Measurements from ENCODE around the gene PLA2G4D.

Gene PLA2G4D

DNA sequence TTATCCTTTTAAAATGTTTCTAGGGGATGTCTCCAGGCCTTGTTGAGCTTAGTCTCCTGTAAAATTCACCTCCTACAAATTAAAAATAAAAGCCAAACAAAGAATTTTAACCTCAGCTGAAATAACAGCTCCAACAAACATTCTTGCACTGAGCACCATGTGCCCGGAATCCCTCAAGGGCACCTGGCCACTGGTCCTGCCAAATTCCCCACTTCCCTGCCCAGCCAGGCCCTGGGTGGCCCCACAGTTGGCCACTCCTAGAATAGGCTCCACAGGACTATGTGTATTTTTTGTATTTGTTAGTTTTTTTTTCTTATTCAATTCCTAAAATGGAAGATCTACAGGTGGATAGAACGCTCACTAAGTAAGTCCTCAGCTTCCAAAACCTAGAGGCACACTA is 40.4 kb downstream of the PLA2G4D start:
- no peaks in the 10 kb centered on the region for H3K9me3 Mint-ChIP-seq
- peaks cover 8% of the 10 kb centered on the region for H3K4me1 Mint-ChIP-seq
- ATAC-seq (ENCODE audit: low read depth) (no peak), DNase-seq (ENCODE audit: low spot score in 2 of 2) (no peak)
- no peak overlapping the region for H3K4me3 Mint-ChIP-seq
- peaks cover 15% of the 10 kb centered on the region for H3K27me3 Mint-ChIP-seq
- no peak overlapping the region for H3K27ac Mint-ChIP-seq
- no peaks in the 10 kb centered on the region for H3K36me3 Mint-ChIP-seq

DNA sequence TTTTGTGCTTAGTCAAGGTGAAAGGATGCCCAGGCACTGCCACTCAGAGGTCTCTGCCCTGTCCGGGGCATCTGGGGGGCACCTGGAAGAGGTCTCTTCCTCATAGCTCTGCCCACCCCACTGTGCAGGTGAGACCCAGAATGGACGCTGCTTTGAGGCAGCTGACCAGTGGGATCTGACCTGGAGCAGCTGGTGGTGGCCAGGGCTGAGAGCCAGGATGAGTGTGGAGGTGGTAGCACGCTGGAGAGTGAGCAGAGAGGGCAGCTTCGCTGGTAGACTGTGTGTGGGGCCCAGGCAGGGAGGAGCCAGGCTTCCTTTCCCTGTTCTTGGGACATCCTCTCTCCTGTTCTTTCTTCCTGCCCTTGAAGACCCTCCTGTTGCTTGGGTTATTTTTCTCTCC is 41.4 kb downstream of the PLA2G4D start:
- DNase-seq (ENCODE audit: low spot score in 2 of 2) (no peak), ATAC-seq (ENCODE audit: low read depth) (no peak)
- Mint-ChIP-seq H3K9me3 (no peaks in the 10 kb centered on the region), H3K4me1 (peaks cover 8% of the 10 kb centered on the region), H3K27ac (no peak overlapping the region), H3K4me3 (no peak overlapping the region), H3K27me3 (peaks cover 16% of the 10 kb centered on the region), H3K36me3 (no peaks in the 10 kb centered on the region)

DNA sequence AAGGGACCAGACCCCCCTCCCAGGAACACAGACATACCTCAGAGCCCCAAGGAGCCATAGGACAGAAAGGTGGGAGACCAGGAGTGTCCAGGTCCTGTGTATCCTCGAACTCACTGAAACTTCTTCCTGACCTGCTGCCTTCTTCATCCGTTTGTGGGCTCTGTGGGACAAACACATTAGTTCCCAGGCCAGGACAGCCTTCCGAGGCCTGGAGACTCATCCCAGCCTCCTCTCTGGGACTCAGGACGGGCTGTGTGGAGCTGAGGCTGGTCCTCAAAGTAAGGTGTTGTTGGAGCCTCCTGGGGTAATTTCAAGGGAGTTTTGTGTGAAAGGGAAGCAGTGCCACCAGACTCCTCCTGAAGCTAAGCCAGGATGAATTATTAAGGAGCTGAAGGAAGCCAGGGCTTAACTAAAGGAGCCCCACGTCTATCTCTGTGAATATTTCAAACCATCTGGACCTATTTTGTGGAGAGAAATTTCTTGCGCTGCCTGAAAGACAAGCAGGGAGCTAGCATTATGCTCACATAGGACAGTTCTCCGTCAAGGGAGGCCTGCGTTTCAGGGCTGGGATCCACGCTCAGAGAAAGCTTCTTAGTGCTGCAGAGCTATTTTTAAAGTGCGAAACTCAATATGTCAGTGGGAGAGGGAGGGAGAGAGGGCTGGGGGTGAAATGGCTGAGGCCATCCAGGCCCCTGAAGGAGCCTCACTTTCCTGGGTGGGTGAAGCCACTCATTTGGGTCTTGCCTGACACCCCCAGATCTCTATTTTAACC is 43.7 kb downstream of the PLA2G4D start:
- H3K27me3 Mint-ChIP-seq: peaks cover 8% of the 10 kb centered on the region
- no peak overlapping the region for H3K27ac Mint-ChIP-seq
- no peaks in the 10 kb centered on the region for H3K9me3 Mint-ChIP-seq
- ATAC-seq (ENCODE audit: low read depth) (no peak), DNase-seq (ENCODE audit: low spot score in 2 of 2) (no peak)
- no peaks in the 10 kb centered on the region for H3K4me1 Mint-ChIP-seq
- H3K36me3 Mint-ChIP-seq: no peaks in the 10 kb centered on the region
- H3K4me3 Mint-ChIP-seq: no peak overlapping the region

DNA sequence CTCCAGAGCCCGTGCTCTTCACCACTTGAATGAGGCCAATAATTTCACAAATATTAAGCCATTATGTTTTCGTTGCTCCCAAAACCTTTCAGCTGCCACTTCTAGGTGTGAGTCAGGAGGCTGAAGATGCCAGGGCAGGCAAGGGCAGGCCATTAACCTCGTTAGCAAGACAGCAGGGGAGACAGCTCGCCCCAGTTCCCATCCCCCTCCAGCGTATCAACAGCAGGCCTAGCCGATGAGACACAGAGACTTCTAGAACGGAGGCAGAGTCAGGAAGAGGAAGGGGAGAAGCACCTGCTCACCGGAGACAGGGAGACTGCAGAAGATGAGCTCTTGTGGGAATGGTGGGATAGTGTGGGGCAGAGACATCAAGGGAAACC is 45.6 kb downstream of the PLA2G4D start:
- no peak for DNase-seq (ENCODE audit: low spot score in 2 of 2)
- ATAC-seq (ENCODE audit: low read depth): no peak
- Mint-ChIP-seq H3K4me3 (no peak overlapping the region), H3K4me1 (peaks cover 5% of the 10 kb centered on the region), H3K27me3 (peaks cover 13% of the 10 kb centered on the region), H3K27ac (no peak overlapping the region), H3K36me3 (no peaks in the 10 kb centered on the region), H3K9me3 (no peaks in the 10 kb centered on the region)

DNA sequence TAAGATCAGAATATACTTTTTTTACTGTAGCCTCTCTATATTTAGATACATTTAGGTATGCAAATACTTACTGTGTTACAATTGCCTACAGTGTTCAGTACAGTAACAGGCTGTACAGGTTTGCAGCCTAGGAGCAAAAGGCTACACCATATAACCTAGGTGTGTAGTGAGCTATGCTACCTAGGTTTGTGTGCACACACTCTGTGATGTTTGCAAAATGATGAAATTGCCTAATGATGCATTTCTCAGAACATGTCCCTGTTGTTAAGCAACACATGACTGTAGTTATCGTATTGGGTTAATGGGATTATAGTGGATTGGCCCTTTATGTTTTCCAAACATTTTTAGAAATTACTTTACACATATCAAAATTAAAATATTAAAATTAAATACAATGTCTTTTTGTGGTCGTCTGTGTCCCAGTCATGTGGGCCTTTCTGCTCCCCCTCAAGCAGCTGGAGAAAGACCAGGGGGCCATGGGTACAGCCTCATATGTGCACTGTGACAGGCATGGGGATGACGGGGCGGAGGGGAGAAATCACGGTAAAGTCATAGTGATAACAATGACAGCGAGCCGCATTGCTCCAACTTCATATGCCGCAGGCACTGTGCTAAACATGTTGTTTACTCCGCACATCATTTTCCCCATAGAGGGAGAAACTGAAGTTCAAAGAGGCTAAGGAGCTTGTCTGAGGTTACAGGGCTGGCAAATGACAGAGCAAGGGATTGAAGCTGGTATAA is 46.1 kb downstream of the PLA2G4D start:
- H3K27ac Mint-ChIP-seq: no peak overlapping the region
- peaks cover 5% of the 10 kb centered on the region for H3K4me1 Mint-ChIP-seq
- DNase-seq (ENCODE audit: low spot score in 2 of 2): no peak
- ATAC-seq (ENCODE audit: low read depth): no peak
- H3K4me3 Mint-ChIP-seq: no peak overlapping the region
- peaks cover 13% of the 10 kb centered on the region for H3K27me3 Mint-ChIP-seq
- no peaks in the 10 kb centered on the region for H3K9me3 Mint-ChIP-seq
- no peaks in the 10 kb centered on the region for H3K36me3 Mint-ChIP-seq

DNA sequence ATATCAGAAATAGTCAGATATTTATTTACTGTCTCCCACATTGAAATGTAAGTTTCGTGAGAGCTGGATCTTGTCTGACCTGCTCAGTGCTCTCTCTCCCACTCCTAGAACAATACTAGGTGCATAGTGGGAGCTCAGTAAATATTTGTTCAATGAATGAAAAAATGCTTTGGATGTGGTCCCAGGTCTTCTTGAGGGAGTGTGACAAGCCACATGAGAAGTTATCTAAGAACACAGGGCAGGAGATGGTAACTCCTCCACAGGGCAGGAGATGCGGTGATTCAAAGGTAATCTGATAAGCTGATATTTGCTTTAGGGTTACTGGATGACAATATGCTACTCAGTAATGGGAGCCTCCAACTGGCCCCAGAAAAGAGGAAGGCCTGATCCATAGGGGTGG is 47.8 kb downstream of the PLA2G4D start:
- DNase-seq (ENCODE audit: low spot score in 2 of 2): no peak
- no peak overlapping the region for H3K4me3 Mint-ChIP-seq
- no peaks in the 10 kb centered on the region for H3K9me3 Mint-ChIP-seq
- peaks cover 14% of the 10 kb centered on the region for H3K27me3 Mint-ChIP-seq
- H3K27ac Mint-ChIP-seq: no peak overlapping the region
- ATAC-seq (ENCODE audit: low read depth): no peak
- no peaks in the 10 kb centered on the region for H3K36me3 Mint-ChIP-seq
- peaks cover 5% of the 10 kb centered on the region for H3K4me1 Mint-ChIP-seq

DNA sequence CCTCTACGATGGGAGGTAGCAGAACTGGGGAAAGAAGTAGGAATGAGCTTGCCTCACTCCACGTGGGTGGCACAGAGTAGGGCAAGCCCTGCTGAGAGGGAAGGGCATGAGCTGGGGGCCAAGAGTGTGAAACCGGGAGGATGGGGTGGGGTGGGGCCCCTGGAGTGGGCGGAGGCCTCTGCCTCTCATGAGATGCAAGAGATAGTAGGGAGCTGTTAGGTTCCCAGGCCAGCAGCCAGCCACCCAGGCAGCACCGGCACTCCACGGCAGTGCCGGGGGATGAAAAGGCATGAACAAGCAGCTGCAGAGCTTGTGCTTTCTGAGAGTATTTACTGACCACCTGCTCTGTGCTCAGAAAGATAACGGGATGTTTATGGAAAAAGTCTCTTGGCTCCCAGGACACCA is 49.1 kb downstream of the PLA2G4D start:
- ATAC-seq (ENCODE audit: low read depth) (no peak), DNase-seq (ENCODE audit: low spot score in 2 of 2) (no peak)
- Mint-ChIP-seq H3K4me3 (no peak overlapping the region), H3K36me3 (no peaks in the 10 kb centered on the region), H3K27me3 (peaks cover 13% of the 10 kb centered on the region), H3K27ac (no peak overlapping the region), H3K4me1 (peaks cover 5% of the 10 kb centered on the region), H3K9me3 (no peaks in the 10 kb centered on the region)

DNA sequence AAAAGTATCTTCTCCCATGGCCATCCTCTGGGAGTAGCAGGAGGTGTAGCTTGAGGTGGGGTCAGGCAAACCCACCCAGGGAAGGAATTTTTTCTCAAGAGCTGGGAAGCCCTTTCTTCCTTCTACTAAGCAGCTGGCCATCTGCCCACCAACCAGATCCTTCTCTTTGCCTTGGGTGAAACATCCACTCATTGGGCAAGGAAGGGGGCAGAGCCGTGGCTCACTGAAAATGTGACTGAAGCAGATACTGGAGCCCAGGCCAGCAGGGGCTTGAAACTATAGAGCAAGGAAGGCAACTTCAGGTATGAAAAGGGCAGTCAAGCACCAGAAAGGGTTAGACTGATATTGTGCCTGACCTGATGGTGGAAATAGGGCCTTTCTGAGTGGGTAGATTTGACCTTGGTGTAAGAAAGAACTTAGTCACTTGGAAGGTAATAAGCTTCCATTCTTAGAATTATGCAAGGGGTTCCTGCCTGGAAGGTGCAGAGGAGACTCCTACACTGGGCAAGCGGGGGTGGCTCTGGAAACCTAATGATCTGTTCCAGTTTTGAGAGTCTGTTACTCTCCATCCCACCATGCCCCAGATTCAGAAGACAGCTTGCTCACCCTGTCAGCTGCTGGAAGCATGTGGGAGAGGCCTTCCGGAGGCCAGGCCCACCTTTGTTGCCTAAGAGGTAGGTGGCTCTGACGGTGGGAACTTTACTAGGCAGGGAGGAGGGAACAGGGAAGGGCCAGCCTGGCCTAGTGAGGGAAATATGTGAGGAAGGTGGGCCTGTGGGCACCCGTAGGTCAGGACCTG is 51.6 kb downstream of the PLA2G4D start:
- no peaks in the 10 kb centered on the region for H3K36me3 Mint-ChIP-seq
- H3K4me1 Mint-ChIP-seq: peaks cover 10% of the 10 kb centered on the region
- ATAC-seq (ENCODE audit: low read depth) (no peak), DNase-seq (ENCODE audit: low spot score in 2 of 2) (no peak)
- no peak overlapping the region for H3K4me3 Mint-ChIP-seq
- peaks cover 11% of the 10 kb centered on the region for H3K27me3 Mint-ChIP-seq
- H3K9me3 Mint-ChIP-seq: no peaks in the 10 kb centered on the region
- no peak overlapping the region for H3K27ac Mint-ChIP-seq

DNA sequence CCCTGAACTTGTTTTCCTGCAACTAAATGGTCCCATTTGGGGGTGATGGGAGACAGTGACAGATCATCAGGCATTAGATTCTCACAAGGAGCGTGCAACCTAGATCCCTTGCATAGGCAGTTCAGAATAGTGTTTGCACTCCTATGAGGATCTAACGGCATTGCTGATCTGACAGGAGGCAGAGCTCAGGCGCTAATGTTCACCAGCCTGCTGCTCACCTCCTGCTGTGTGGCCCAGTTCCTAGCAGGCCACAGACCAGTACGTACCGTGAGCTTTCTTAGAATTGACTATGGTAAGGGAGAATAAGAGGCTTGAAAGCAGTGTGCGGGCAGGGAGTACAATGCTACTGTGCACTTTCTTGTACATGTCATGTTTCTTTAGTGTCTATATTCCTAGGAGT is 56.0 kb downstream of the PLA2G4D start:
- DNase-seq (ENCODE audit: low spot score in 2 of 2) (no peak), ATAC-seq (ENCODE audit: low read depth) (no peak)
- H3K27ac Mint-ChIP-seq: no peak overlapping the region
- peaks cover 16% of the 10 kb centered on the region for H3K4me1 Mint-ChIP-seq
- no peak overlapping the region for H3K4me3 Mint-ChIP-seq
- H3K9me3 Mint-ChIP-seq: peaks cover 2% of the 10 kb centered on the region
- H3K36me3 Mint-ChIP-seq: no peaks in the 10 kb centered on the region
- H3K27me3 Mint-ChIP-seq: peaks cover 2% of the 10 kb centered on the region

DNA sequence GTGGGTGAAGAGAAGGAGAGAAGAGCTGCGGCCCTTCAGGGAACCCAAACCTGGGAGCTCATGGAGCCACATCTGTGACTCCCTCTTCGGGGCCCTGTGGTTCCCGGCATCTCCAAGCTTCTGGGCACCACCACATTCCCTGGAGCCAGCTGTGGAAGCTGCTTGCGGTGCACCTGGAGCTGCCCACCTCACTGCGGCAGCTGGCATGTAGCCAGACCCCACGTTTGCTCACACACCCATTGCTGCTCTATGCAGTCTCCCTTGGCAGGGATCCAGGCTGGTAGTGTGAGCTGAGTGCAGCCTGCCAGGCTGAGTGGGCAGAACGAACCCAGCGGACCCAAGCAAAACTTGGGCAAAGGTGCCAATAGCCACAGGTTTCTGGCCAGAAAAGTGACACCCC is 56.7 kb downstream of the PLA2G4D start:
- no peak overlapping the region for H3K4me3 Mint-ChIP-seq
- no peak overlapping the region for H3K27ac Mint-ChIP-seq
- peaks cover 2% of the 10 kb centered on the region for H3K27me3 Mint-ChIP-seq
- ATAC-seq (ENCODE audit: low read depth) (no peak), DNase-seq (ENCODE audit: low spot score in 2 of 2) (no peak)
- peaks cover 2% of the 10 kb centered on the region for H3K9me3 Mint-ChIP-seq
- H3K4me1 Mint-ChIP-seq: peaks cover 20% of the 10 kb centered on the region
- no peaks in the 10 kb centered on the region for H3K36me3 Mint-ChIP-seq

DNA sequence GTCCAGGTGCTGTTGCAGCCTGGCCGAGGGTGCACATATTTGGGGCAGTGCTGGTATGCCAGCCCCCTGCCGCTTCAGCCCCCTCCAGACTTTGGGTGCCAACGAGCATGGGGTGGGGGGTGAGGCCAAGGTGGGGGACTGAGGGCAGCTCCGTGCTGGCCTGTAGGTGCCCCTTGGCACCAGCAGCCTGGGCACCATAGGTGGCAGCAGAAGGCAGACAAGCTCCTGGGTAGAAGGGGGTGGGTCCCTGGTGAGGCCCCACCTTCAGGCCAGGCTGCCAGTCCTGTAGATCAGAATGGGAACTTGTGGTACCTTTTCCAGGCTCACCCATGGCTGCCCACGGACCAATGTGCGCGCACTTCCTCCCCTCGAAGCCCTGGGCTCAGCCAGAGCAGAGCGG is 57.4 kb downstream of the PLA2G4D start:
- ATAC-seq (ENCODE audit: low read depth): no peak
- Mint-ChIP-seq H3K27ac (no peak overlapping the region), H3K4me3 (no peak overlapping the region)

DNA sequence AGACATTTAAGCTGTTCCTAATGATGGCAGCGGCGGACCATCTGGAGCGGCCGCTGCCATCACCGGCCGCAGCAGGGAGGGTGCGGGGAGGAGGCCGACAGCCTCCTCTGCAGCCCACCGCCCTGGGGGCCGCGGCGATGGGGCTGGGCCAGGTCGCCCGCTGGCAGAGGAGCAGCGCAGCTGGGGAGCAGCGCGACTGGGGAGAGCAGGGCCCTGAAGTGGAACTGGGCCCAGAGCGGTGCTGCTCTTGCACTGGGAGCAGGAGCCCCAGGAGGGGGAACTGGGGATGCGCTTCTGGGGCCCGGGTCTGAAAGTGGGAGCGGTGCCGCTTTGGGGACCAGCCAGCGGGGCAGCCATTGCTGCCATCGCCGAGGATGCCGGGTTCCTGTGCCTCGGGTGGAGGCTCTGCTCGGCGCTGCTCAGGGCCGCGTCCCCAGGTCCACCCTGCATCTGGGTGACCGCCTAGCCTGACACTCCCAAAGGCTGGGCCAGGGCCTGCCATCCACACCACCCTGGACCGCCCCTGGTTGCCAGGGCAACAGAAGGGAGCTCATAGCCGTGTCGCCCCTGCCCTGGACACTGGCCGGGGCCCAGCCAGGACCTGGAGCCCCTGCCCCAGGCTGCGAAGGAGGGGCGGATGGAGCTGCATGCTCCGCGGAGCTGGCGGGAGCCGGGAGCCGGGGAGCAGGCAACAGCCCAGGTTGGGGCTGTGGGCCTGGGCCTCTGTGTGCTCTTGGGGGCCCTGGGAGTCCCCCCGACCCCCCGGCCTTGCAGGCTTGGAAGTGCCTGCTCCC is 58.1 kb downstream of the PLA2G4D start:
- DNase-seq (ENCODE audit: low spot score in 2 of 2) (no peak), ATAC-seq (ENCODE audit: low read depth) (no peak)
- Mint-ChIP-seq H3K36me3 (peaks cover 2% of the 10 kb centered on the region), H3K27ac (no peak overlapping the region), H3K9me3 (peaks cover 2% of the 10 kb centered on the region), H3K4me3 (no peak overlapping the region), H3K27me3 (no peaks in the 10 kb centered on the region), H3K4me1 (peaks cover 21% of the 10 kb centered on the region)

More for the DNA sequence above, 57.4 kb downstream of the PLA2G4D start:
- DNase-seq (ENCODE audit: low spot score in 2 of 2): no peak
- Mint-ChIP-seq H3K36me3 (no peaks in the 10 kb centered on the region), H3K9me3 (peaks cover 2% of the 10 kb centered on the region), H3K4me1 (peaks cover 21% of the 10 kb centered on the region), H3K27me3 (peaks cover 2% of the 10 kb centered on the region)

DNA sequence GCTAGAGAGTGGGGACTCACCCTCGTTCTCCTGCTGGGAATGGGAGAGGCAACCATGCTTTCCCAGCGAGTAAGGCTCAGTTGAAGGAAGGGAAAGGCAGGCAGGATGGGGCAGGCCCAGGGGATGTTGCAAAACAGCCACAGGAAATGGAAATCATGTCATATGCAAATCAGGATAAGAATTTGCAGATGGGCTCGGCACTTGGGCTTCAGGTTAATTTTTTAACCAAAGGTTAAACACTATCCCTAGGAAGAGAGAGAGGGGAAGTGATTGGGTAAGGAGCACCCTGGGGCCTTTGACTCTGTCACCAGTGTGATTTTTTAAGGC is 59.0 kb downstream of the PLA2G4D start:
- peaks cover 21% of the 10 kb centered on the region for H3K4me1 Mint-ChIP-seq
- H3K27ac Mint-ChIP-seq: no peak overlapping the region

More for the DNA sequence above, 59.0 kb downstream of the PLA2G4D start:
- no peaks in the 10 kb centered on the region for H3K27me3 Mint-ChIP-seq
- no peak for DNase-seq (ENCODE audit: low spot score in 2 of 2)
- peaks cover 2% of the 10 kb centered on the region for H3K9me3 Mint-ChIP-seq
- peak; percentile 89 for ATAC-seq (ENCODE audit: low read depth)
- peaks cover 2% of the 10 kb centered on the region for H3K36me3 Mint-ChIP-seq
- peak overlapping the region; percentile 14 for H3K4me3 Mint-ChIP-seq
